HG02885 (cell line): Measurements from ENCODE around the gene PHF21A.

Experiments
- ATAC-seq: cut with Tn5 transposase; IDR thresholded peaks from one replicate; pipeline ENCODE4 v1.9.1; 2021; ENCODE audit warnings: mild to moderate bottlenecking; ENCODE audit not compliant: unreplicated experiment, poor library complexity

PHF21A gene

DNA sequence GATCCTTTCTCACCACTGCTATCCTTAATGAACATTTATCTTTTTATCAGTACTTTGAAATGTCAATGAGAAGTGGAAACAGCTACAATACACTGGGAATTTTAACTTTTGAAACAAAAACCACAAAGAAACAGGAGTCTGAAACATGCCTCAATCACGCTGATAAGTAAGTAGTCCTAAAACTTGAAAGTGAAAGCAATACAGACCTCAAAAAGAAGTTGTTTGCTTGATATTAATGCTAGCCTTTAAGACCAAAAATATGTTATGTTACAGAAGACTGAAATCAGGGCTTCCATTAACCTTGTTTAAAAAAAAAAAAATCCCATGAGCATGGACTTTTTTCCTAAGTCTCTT is 21.3 kb downstream of the PHF21A start:
- ATAC-seq, result no peak

- ATAC-seq, result no peak
These were observed 30.9 kb downstream of the PHF21A start for GRCh38 chr11:46090375-46090774.

- no peak for ATAC-seq
These were observed 41.6 kb downstream of the PHF21A start for GRCh38 chr11:46079662-46080061.

- no peak for ATAC-seq
These were observed 45.3 kb downstream of the PHF21A start for GRCh38 chr11:46075928-46076327.

DNA sequence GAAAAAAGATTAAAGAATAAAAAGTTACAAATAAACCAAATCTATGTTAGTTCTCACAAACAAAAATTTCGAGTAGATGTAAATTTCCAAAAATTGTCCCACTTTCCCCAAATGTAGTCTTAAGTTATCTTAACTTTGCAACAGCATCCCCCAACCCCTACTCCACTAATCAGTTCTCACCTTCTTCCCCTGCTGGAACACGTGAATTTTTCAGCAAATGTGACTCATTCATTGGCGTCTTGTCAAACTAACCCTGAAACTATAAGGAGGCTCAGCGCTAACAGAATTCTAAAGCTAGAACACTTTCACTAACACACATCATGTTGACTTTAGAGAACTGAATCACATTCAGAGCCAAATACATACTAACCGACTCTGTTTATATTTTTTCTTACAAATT is 46.1 kb downstream of the PHF21A start:
- no peak for ATAC-seq

DNA sequence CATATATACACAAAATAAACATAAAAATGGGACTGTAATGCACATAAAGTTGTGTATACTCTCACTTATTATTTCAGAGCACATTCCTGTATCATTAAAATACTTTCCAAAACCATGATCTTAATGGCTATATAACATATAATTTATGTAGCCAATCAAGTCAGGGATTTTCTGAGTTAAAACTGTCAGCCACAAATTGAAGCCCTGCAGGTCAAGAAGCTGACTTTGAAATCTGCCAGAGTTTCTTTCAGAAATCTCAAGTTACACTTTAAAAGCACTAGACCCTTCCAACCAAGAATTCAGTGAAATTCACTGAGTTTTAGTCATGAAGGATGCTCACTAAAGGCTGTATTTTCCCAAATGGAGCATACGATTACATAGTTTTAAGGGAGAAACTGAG is 47.6 kb downstream of the PHF21A start:
- ATAC-seq, result no peak

GRCh38 chr11:46072172-46072964 is 48.9 kb downstream of the PHF21A start:
- no peak for ATAC-seq

DNA sequence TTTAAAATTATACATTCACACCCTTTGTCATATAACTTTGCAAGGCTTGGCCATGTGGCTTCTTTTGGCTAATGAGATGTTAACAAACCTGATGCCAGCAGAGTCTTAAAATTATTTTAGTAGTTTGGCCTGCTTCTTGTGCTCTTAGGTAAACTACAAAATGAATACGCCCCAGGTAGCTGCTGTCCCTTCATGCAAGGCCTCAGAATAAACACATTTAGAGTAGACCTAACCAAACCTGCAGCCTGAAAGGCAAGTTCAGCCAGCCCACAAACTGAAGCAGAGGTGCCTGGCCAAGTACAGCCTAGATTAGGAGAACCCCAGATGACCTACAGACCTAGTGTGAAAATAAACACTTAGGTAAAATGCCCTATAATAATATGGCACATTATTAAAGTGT is 50.2 kb downstream of the PHF21A start:
- no peak for ATAC-seq

GRCh38 chr11:46069595-46069994 is 51.7 kb downstream of the PHF21A start:
- ATAC-seq, result no peak

- no peak for ATAC-seq
These were observed 54.9 kb downstream of the PHF21A start for GRCh38 chr11:46066335-46066734.

DNA sequence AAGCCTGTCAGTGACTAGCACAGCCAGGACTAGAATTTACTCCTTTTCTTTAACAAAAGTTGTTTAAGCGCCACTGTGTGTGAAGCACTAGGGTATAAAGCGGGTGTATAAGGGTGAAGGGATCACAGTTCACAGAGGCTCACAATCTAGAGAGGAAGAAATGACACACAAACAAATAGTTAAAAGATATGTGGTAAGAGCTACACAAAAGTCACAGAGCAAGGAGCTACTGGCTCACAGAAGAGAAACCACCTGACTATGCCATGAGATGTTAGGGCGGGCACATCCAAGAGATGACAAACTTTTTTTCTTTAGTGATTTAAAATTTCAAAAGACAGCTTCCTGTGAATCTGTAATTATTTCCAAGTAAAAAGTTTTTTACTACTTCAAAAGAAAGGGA is 55.6 kb downstream of the PHF21A start:
- ATAC-seq, result no peak

- ATAC-seq, result no peak
These were observed 57.0 kb downstream of the PHF21A start for GRCh38 chr11:46064221-46064620.

GRCh38 chr11:46063138-46063537 is 58.1 kb downstream of the PHF21A start:
- ATAC-seq, result no peak

- no peak for ATAC-seq
These were observed 61.2 kb downstream of the PHF21A start for GRCh38 chr11:46060013-46060412.

DNA sequence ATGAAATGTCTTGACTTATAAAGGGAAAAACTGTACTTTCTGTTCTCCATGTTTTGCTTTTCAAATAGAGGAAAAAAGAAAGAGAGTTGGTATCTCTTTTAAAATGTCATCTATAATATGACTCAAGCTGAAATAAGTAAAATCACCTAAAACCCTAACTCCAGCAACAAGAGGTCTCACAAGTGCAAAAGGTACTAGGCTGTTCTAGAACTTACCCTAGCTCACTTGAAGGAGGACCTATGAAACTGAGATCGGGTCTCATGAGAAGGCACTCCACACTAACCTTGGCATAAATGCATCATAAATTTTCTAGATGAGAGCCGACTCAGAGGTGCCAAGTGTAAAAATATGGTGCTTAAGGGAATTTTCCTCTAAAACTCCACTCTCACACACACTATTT is 63.8 kb downstream of the PHF21A start:
- ATAC-seq, result no peak

DNA sequence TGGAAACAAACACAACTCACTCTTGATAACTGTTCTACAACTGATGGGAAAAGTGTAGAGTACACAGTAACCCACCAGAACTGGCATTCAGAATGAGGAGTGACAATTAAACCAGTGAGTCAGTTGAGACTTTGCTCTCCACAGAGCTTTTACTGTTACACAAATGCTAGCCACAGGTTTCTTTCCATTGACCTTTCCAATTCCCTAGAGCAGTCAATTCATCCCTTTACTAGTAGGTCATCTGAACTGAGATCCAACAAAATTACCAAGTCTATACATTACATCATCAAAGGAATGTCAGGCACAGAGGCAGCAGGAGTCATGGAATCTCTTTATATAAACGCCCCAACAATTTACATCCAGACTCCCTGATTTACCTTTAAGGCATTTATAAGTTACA is 65.9 kb downstream of the PHF21A start:
- ATAC-seq, result no peak

- no peak for ATAC-seq
These were observed 70.2 kb downstream of the PHF21A start for GRCh38 chr11:46051102-46051501.

- no peak for ATAC-seq
These were observed 70.6 kb downstream of the PHF21A start for GRCh38 chr11:46050662-46051061.

GRCh38 chr11:46050003-46050461 is 71.2 kb downstream of the PHF21A start:
- no peak for ATAC-seq

DNA sequence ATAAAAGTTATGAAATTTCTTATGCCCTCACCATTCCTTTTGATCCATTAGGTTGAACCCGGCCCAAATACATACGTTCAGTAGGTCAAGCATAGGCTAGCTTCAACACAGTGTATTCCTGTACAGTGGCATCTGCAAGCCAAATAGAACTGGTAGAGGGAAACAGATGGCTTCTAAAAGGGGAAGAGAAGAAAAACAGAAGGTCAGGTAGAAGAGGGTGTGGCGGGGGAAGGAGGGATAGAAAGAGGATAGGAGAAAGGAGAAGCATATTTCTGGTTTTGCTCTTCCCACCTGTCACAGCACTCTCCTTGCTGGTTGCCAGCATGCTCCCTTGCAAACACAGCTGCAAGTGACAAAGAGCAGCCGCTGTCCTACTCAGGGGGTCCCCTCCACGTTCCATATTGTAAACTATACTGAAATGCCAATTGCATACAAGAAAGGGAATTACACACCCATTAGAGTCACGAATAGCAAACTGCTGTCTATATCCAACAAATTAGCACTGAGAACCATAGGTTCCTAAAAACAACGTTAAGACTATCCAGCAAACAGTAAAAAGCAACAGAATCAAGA is 71.8 kb downstream of the PHF21A start:
- ATAC-seq, result no peak

- no peak for ATAC-seq
These were observed 73.1 kb downstream of the PHF21A start for GRCh38 chr11:46048198-46048597.

DNA sequence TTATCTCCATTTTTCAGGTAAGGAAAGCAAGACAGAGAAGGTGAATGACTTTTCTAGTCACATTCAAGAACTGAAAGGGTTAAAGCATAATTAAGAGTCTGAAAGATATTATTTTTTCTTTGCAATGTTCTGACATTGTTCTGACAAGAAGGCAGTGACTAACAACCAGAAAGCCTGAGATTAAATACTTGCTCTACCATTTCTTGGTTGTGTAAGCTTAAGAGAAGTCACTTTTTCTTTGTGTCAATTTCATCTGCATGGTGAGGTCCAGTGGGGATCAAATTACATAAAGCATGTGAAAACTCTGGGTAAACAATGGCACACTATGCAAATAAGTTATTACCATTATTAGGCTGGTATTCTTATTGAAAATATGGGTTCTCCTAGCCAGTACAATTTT is 73.7 kb downstream of the PHF21A start:
- no peak for ATAC-seq
